HepG2 (cell line): Measurements from ENCODE around the gene NXPE3. TPM values are rescaled to one million over a fixed set of nuclear protein-coding genes. Genes with fewer than 3 reads are reported as not detected.

Source experiments
- ATAD3A ChIP-seq: sonication (generic); formaldehyde crosslinking; IDR thresholded peaks from 2 replicates; pipeline ENCODE4 v1.4.0; 2020; ENCODE audit warnings: missing genetic modification reagents
- BCL6 ChIP-seq: IDR thresholded peaks from 2 replicates; pipeline ENCODE4 v1.6.1; 2016; ENCODE audit warnings: missing genetic modification reagents, missing compliant biosample characterization
- CAMTA2 ChIP-seq: sonication (generic); formaldehyde crosslinking; IDR thresholded peaks from 2 replicates; pipeline ENCODE4 v1.4.0; 2020; ENCODE audit warnings: mild to moderate bottlenecking, missing genetic modification reagents, borderline replicate concordance
- CCAR2 ChIP-seq: fragments of 200-400 bp; formaldehyde crosslinking; optimal IDR thresholded peaks from 2 replicates; pipeline ENCODE3; 2018; ENCODE audit warnings: low read depth, mild to moderate bottlenecking, low read length, moderate library complexity
- CEBPG ChIP-seq: IDR thresholded peaks from 2 replicates; pipeline ENCODE4 v1.6.1; 2016
- CHCHD3 ChIP-seq: sonication (generic); formaldehyde crosslinking; IDR thresholded peaks from 2 replicates; pipeline ENCODE4 v1.8.0; 2022; ENCODE audit warnings: mild to moderate bottlenecking, missing genetic modification reagents, moderate library complexity
- DNMT1 ChIP-seq: sonication (generic); formaldehyde crosslinking; IDR thresholded peaks from 2 replicates; pipeline ENCODE4 v1.5.1; 2020; ENCODE audit warnings: mild to moderate bottlenecking, missing genetic modification reagents
- EHMT2 ChIP-seq: fragments of 200-600 bp; sonication (generic); IDR thresholded peaks from 2 replicates; pipeline ENCODE4 v1.7.0; 2017; ENCODE audit warnings: antibody characterized with exemption, low read depth, low read length, borderline replicate concordance
- HBP1 ChIP-seq: IDR thresholded peaks from 2 replicates; pipeline ENCODE4 v1.6.1; 2016; ENCODE audit warnings: low read depth, control low read depth
- HNF4A ChIP-seq: sonication (generic); formaldehyde crosslinking; IDR thresholded peaks from 2 replicates; pipeline ENCODE4 v1.4.0; 2020; ENCODE audit warnings: missing genetic modification reagents
- NAIF1 ChIP-seq: sonication (generic); formaldehyde crosslinking; IDR thresholded peaks from 2 replicates; pipeline ENCODE4 v1.5.0; 2020; ENCODE audit warnings: mild to moderate bottlenecking, missing genetic modification reagents, borderline replicate concordance
- NR3C1 ChIP-seq: sonication (generic); formaldehyde crosslinking; IDR thresholded peaks from 2 replicates; pipeline ENCODE4 v1.4.0; 2020; ENCODE audit warnings: missing genetic modification reagents
- PAX8 ChIP-seq: sonication (generic); formaldehyde crosslinking; IDR thresholded peaks from 2 replicates; pipeline ENCODE4 v1.8.0; 2022; ENCODE audit warnings: mild to moderate bottlenecking, missing genetic modification reagents, borderline replicate concordance
- PLRG1 ChIP-seq: fragments of 450-650 bp; conservative IDR thresholded peaks from 2 replicates; pipeline ENCODE4 v1.6.1; 2016
- POLR2G ChIP-seq: fragments of 200-400 bp; formaldehyde crosslinking; IDR thresholded peaks from 2 replicates; pipeline ENCODE4 v1.6.1; 2018; ENCODE audit warnings: mild to moderate bottlenecking, low read depth, low read length, moderate library complexity
- RFX5 ChIP-seq: IDR thresholded peaks from 2 replicates; pipeline ENCODE4 v1.6.1; 2011; ENCODE audit warnings: low read depth, low read length, improper control_type of control experiment
- SALL2 ChIP-seq: sonication (generic); formaldehyde crosslinking; IDR thresholded peaks from 2 replicates; pipeline ENCODE4 v1.8.1; 2023; ENCODE audit warnings: mild to moderate bottlenecking, missing genetic modification reagents, inconsistent platforms
- SIX1 ChIP-seq: sonication (generic); formaldehyde crosslinking; IDR thresholded peaks from 2 replicates; pipeline ENCODE4 v1.4.0; 2020; ENCODE audit warnings: missing genetic modification reagents, borderline replicate concordance
- SMAD3 ChIP-seq: sonication (generic); formaldehyde crosslinking; IDR thresholded peaks from 2 replicates; pipeline ENCODE4 v1.4.0; 2020; ENCODE audit warnings: missing genetic modification reagents
- TEAD2 ChIP-seq: sonication (generic); formaldehyde crosslinking; IDR thresholded peaks from 2 replicates; pipeline ENCODE4 v1.9.0; 2021; ENCODE audit warnings: missing genetic modification reagents
- THAP9 ChIP-seq: sonication (generic); formaldehyde crosslinking; IDR thresholded peaks from 2 replicates; pipeline ENCODE4; 2020; ENCODE audit warnings: missing genetic modification reagents, mild to moderate bottlenecking, borderline replicate concordance
- ZBTB33 ChIP-seq: sonication (generic); formaldehyde crosslinking; IDR thresholded peaks from 2 replicates; pipeline ENCODE4 v1.4.0; 2020; ENCODE audit warnings: missing genetic modification reagents
- ZNF557 ChIP-seq: sonication (generic); formaldehyde crosslinking; IDR thresholded peaks from 2 replicates; pipeline ENCODE4 v1.4.0; 2020; ENCODE audit warnings: missing genetic modification reagents
- ZNF562 ChIP-seq: sonication (generic); formaldehyde crosslinking; IDR thresholded peaks from 2 replicates; pipeline ENCODE4 v1.8.0; 2022; ENCODE audit warnings: missing genetic modification reagents, borderline replicate concordance
- ZNF615 ChIP-seq: sonication (generic); formaldehyde crosslinking; IDR thresholded peaks from 2 replicates; pipeline ENCODE4 v1.5.0; 2020; ENCODE audit warnings: mild to moderate bottlenecking, missing genetic modification reagents, borderline replicate concordance
- ZNF816 ChIP-seq: sonication (generic); formaldehyde crosslinking; IDR thresholded peaks from 2 replicates; pipeline ENCODE4 v1.8.0; 2022; ENCODE audit warnings: missing genetic modification reagents, mild to moderate bottlenecking, borderline replicate concordance
- polyA plus RNA-seq, 8 experiments: library from polyadenylated mRNA; depleted of rRNA in 3 of 8; stranded (reverse) in 7 of 8; unstranded in 1 of 8; fragments of >200 nt; fragmentation: Illumina TruSeq in 4 of 8; extraction: Trizol in 4 of 8; gene quantifications; 2 replicates each; pipeline versions ENCODE4 v1.2.1 to v1.2.3, GENCODE V29; 2011 to 2016; ENCODE audit warnings: low read depth in 4 of 8, missing spikeins in 1 of 8, mixed read lengths in 1 of 8; ENCODE audit not compliant: insufficient read depth in 1 of 8
- total RNA-seq, 5 experiments: library from RNA; depleted of rRNA; stranded (reverse); fragments of >200 nt; fragmentation: Illumina TruSeq; extraction: Trizol; gene quantifications; 2 replicates each; pipeline ENCODE4 v1.2.3, GENCODE V29; 2016; ENCODE audit warnings: low read depth in 1 of 5

Gene NXPE3
- total and polyA plus RNA-seq, 2 of the 13 experiments (the other 11 are each of a cell fraction or from before 2014, with no cell fraction given): 3.5 to 4.7 TPM

DNA sequence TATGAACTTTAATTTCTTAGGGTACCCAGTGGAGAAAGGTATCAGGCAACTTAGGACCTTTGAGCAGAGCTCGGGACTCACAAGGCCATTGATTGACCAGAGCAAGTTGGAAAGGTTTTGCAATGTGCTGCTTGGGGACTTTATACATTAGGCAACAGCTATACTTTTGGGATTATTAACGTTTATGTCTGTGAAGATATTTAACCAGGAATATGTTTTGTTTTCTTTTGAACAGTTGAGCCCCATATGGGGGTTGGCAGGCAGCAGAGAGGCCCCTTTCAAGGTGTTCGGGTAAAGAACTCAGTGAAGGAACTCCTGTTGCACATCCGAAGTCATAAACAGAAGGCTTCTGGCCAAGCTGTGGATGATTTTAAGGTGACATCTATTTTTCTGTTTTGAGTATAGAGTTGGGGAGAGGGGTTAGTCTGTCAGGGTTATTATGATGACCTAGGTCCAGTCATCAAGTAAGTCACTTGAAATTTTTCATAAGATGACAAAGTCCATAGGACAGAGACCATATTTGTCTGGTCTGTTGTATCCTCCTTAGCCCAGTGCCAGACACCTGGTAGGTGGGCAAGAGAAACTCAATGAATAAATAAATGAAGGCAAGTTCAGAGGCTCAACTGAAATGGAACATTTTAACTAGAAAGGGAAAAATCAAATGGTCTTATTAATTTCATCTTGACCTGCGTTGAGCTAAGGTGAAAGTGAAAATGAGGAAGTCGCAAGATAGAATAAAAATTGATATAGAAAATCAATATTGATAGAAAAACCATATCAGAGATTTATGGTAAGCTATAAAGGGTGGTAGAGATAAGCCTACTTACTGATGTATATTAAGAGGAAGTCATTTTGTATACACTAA, 73.1 kb downstream of the NXPE3 start (continued):
- TF ChIP-seq CHCHD3: no peak
- 0 out of 2 replicates have a peak, but pooled peaks have one; percentile 14 for TF ChIP-seq SMAD3 (CRISPR knock-in tag)
- no peak for TF ChIP-seq CAMTA2
- no peak for TF ChIP-seq EHMT2
- no peak for TF ChIP-seq NR3C1 (CRISPR knock-in tag)
- no peak for TF ChIP-seq ZNF557 (CRISPR knock-in tag)
- no peak for TF ChIP-seq SIX1
- TF ChIP-seq CCAR2: no peak
- no peak for TF ChIP-seq RFX5
- TF ChIP-seq HBP1 (CRISPR knock-in tag): no peak
- no peak for TF ChIP-seq ATAD3A (CRISPR knock-in tag)
- no peak for TF ChIP-seq DNMT1
- no peak for TF ChIP-seq NAIF1
- no peak for TF ChIP-seq SALL2 (CRISPR knock-in tag)
- TF ChIP-seq PLRG1: no peak
- 0 out of 2 replicates have a peak, but pooled peaks have one; percentile 28 for TF ChIP-seq ZNF816
- no peak for TF ChIP-seq ZNF615 (CRISPR knock-in tag)
- peak; percentile 27; the same call in 1 of the 2 replicates for TF ChIP-seq POLR2G
- no peak for TF ChIP-seq TEAD2 (CRISPR knock-in tag)
- TF ChIP-seq CEBPG: peak; percentile 61
- TF ChIP-seq ZBTB33 (CRISPR knock-in tag): no peak
- peak; percentile 32; the same call in 1 of the 2 replicates for TF ChIP-seq HNF4A (CRISPR knock-in tag)
- TF ChIP-seq BCL6 (CRISPR knock-in tag): no peak
- no peak for TF ChIP-seq THAP9 (CRISPR knock-in tag)
- TF ChIP-seq PAX8 (CRISPR knock-in tag): no peak
- no peak for TF ChIP-seq ZNF562
